Lung (tissue), 12 donors: ENCODE results near the gene WDR1. TPM values are rescaled to one million over a fixed set of nuclear protein-coding genes. Genes with fewer than 3 reads are reported as not detected.

Experiments used
- ATAC-seq: fragments of 200-7000 bp; cut with Tn5 transposase; one replicate; pipeline ENCODE4 v1.9.1; 2020; ENCODE audit warnings: moderate number of reproducible peaks; ENCODE audit not compliant: insufficient read depth, low FRiP score
- DNase-seq, 3 donors: peaks; one replicate each; pipeline ENCODE4 v3.0.0-alpha.2; 2013 to 2017
- H3K27ac ChIP-seq, 2 donors: one replicate each; pipeline ENCODE4 v1.5.1; 2013; ENCODE audit warnings: mild to moderate bottlenecking in 2 of 2, moderate library complexity in 2 of 2, control low read depth in 1 of 2, inconsistent platforms in 1 of 2, low read depth in 1 of 2, low read length in 1 of 2
- H3K27me3 ChIP-seq, 3 donors: one replicate each; pipeline ENCODE4 v1.5.1; 2013; ENCODE audit warnings: low read length in 2 of 3; ENCODE audit not compliant: control insufficient read depth in 3 of 3, insufficient read depth in 3 of 3
- H3K36me3 ChIP-seq, 4 donors: one replicate each; pipeline ENCODE4 v1.5.1; 2013; ENCODE audit warnings: low read length in 4 of 4, mild to moderate bottlenecking in 1 of 4, moderate library complexity in 1 of 4; ENCODE audit not compliant: control insufficient read depth in 4 of 4, insufficient read depth in 4 of 4
- H3K4me1 ChIP-seq, 5 donors: one replicate each; pipeline ENCODE4 v1.5.1; 2013; ENCODE audit warnings: low read length in 5 of 5, mild to moderate bottlenecking in 2 of 5, moderate library complexity in 1 of 5; ENCODE audit not compliant: control insufficient read depth in 5 of 5, insufficient read depth in 5 of 5
- H3K4me3 ChIP-seq: one replicate; pipeline ENCODE4 v1.5.1; 2013; ENCODE audit warnings: mild to moderate bottlenecking, control low read depth, moderate library complexity
- H3K9ac ChIP-seq, 2 donors: one replicate each; pipeline ENCODE4 v1.5.1; 2013; ENCODE audit warnings: low read length in 2 of 2, control low read depth in 1 of 2; ENCODE audit not compliant: insufficient read depth in 1 of 2
- H3K9me3 ChIP-seq, 4 donors: one replicate each; pipeline ENCODE4 v1.5.1; 2013; ENCODE audit warnings: low read length in 3 of 4, mild to moderate bottlenecking in 1 of 4, moderate library complexity in 1 of 4; ENCODE audit not compliant: control insufficient read depth in 4 of 4, insufficient read depth in 3 of 4
- CTCF ChIP-seq: IDR thresholded peaks from 2 replicates; pipeline ENCODE4 v1.5.1; 2012; ENCODE audit warnings: mild to moderate bottlenecking; ENCODE audit errors: control extremely low read depth, extremely low read depth
- WGBS, 2 donors: extraction: QIAGEN DNeasy Blood & Tissue Kit; methylation state at CpG; one replicate each; pipeline ENCODE4 v1.1.7; 2013; 5-methylcytosine and 5-hydroxymethylcytosine counted together
- polyA plus RNA-seq, 2 donors: library from polyadenylated mRNA; stranded (reverse); fragments of 200-250 nt; gene quantifications; one replicate each; pipeline ENCODE4 v1.2.1, GENCODE V29; 2013
- total RNA-seq, 2 donors: library from RNA; depleted of rRNA in 1 of 2; stranded (reverse); fragments of >200 nt in 1 of 2; gene quantifications; one replicate each; pipeline ENCODE4 v1.2.1, GENCODE V29; 2014 to 2021
- donor health status: control.
- donor health status: control.
- donor health status: Bipolar disorder and iron deficiency.
- donor health status: healthy.
- donor health status: DM: yes; HTN: yes; CAD: no.

WDR1 gene
- total and polyA plus RNA-seq, 4 donors = 72.0 to 325 (median 205) TPM

GRCh38 chr4:10140866-10141759, 24.5 kb upstream of the WDR1 start:
- Histone ChIP-seq H3K27me3 (peaks cover 0 to 11% (median 0%) of the 10 kb centered on the region in 3 donors), H3K36me3 (no peaks in the 10 kb centered on the region), H3K4me3 (no peak overlapping the region), H3K4me1 (no peaks in the 10 kb centered on the region), H3K9ac (no peak overlapping the region), H3K9me3 (peaks cover 0 to 3% (median 0%) of the 10 kb centered on the region in 4 donors), H3K27ac (no peak overlapping the region)
- ATAC-seq = no peak
- DNase-seq = no peak
- no peak for TF ChIP-seq CTCF
- 71 to 81% methylated on average over 10 of the region's 10 CpGs for WGBS, 2 donors

DNA sequence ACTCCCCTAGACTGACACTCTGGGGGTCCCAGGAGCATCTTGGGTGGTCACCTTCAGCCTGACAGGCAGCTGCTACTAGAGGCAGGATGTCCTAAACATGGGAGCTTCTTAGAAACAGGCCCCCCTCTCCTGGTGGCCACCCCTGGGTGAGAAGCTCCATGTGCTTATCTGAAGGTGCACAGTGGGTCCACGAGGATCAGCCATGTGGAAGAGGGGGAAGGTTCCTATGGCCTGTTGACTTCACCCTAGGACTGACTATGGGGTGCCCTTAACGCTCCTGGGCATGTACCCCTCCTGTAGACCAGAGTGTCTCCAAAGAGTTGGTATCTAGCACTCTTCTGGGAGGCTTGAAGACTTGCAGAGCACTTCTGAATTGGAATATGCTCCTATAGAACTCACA, 22.9 kb upstream of the WDR1 start:
- Histone ChIP-seq H3K4me1 (no peaks in the 10 kb centered on the region), H3K4me3 (no peak overlapping the region), H3K9ac (no peak overlapping the region), H3K36me3 (no peaks in the 10 kb centered on the region), H3K27me3 (peaks cover 0 to 9% (median 0%) of the 10 kb centered on the region in 3 donors), H3K27ac (no peak overlapping the region), H3K9me3 (peaks cover 0 to 3% (median 0%) of the 10 kb centered on the region in 4 donors)
- no peak for ATAC-seq
- no peak for DNase-seq
- TF ChIP-seq CTCF = no peak
- WGBS, 2 donors = 86 to 100% methylated on average over 2 of the region's 2 CpGs

GRCh38 chr4:10135260-10135659, 18.7 kb upstream of the WDR1 start:
- Histone ChIP-seq H3K27ac (no peak overlapping the region), H3K4me1 (no peaks in the 10 kb centered on the region), H3K27me3 (peaks cover 0 to 7% (median 0%) of the 10 kb centered on the region in 3 donors), H3K9ac (no peak overlapping the region), H3K9me3 (no peaks in the 10 kb centered on the region), H3K4me3 (no peak overlapping the region), H3K36me3 (no peaks in the 10 kb centered on the region)
- no peak for DNase-seq
- no peak for ATAC-seq
- 49 to 57% methylated on average over 3 of the region's 3 CpGs for WGBS, 2 donors
- TF ChIP-seq CTCF = no peak
